GM19455 (cell line): Measurements from ENCODE around the gene DTNBP1.

ENCODE experiments used
- ATAC-seq: cut with Tn5 transposase; IDR thresholded peaks from one replicate; pipeline ENCODE4 v1.9.1; 2021; ENCODE audit not compliant: unreplicated experiment

The DTNBP1 gene

DNA sequence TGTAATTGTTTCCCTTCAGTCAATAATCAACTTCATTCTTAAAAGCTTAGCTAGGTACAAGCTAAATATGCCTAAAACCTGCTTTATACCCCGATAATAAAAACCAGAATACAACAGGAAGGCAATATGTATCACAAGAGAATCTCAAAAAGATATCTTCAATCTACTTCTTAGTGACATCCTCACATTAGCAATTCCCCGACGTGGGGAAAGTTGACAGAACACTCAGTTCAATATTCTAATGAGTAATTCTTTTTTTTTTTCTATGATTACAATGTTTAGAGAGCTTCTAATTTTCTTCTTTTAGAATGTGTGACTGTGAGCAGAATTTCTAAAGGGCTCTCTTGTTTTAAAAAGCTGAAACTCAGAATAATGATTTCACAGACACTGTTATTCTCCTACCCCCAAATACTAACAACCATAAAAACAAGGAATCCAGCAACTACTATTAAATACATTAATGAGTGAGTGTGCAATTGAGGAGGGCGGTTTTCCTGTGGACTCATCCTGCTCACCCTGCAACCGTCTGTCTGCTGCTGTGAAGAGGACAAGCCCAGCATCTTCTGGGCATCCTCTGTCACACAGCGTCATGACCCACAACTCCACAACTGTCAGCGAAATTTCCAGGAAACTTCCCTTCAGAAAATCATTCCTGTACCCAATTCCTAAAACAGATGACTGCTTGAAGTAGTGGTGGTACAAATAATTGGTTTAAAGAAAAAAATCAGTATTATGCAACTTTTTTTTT is 68.1 kb downstream of the DTNBP1 start:
- no peak for ATAC-seq

DNA sequence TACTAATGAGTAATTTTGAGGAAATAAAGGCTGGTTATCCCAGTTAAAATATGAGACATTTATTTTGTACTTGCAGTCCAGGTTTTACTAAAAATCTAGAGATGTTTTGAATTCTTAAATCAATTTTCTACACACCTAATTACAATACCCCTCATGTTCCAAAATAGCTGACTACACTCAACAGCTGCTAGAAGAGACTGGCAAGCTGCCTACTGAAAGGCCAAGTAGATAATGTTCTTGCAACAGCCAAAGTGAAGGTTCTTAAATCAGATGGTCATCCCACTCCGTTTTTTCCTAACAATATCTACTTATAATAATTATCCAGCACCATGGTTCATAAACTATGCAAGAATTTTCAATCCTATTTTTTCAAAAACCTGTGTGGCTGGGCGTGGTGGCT is 69.0 kb downstream of the DTNBP1 start:
- ATAC-seq, result no peak

DNA sequence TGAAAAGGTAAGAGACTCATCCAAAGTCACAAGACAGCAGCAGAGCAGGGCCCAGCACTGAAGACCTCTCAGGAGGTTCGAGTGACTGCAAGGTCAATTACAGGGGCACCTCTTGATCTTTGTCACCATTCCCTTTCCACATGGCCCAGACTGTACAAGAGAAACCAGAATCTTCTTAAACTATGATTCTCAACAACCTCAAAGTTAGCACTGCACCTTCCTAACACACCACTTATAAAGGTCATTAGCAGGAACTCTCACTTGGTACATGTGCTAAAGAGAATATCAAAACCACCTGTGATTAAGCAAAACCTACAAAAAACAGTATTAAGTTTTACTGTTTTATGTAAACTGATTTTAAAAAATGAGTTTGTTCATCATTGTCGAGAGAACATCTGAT is 70.2 kb downstream of the DTNBP1 start:
- ATAC-seq, result no peak

DNA sequence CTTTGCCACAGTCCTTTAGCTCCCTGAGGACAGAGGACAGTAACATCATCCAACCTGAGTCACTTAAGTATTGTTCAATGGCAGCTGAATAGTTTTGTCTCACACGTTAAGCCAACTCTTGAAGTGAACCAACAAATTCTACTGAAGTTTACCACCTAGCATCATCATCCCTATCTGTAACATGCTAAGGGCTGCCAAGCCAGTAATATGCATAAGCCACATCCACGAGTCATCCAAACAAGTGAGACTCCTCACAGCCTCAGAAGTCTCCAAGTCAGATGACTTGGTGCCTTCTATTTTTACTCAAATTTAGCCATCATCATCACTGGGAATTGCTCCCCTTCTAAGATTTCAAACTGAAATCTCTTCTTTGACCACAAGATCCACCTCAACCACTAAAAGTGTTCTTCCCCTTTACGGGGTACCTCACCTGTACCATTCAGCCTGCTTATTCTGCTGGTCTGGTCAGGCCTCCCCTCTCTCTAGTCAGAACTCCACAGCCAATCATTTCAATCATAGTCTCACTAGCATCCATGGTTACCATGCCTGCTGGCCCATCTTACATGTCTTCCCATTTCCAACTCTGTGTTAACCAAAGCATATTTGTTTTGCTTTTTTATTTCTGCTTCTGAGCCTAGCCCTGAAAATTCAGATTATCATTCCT is 73.7 kb downstream of the DTNBP1 start:
- no peak for ATAC-seq

DNA sequence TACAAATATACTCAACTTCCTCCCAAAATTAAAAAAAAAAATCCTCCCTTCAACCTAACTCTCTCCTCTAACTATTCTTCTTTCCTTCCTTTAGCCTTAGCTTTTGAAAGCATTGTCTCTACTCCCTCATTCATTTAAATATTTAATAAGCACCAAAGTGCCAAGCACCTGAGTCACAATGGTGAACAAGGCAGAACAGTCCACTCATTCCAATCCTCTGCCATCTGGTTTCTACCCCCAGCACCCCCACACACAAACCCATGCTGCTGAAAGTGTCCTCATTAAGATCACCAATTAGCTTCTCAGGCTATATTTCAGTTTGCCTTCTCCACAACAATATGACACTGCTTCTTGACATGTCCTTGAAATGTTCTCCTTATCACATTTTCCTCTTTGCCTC is 76.3 kb downstream of the DTNBP1 start:
- ATAC-seq, result no peak

DNA sequence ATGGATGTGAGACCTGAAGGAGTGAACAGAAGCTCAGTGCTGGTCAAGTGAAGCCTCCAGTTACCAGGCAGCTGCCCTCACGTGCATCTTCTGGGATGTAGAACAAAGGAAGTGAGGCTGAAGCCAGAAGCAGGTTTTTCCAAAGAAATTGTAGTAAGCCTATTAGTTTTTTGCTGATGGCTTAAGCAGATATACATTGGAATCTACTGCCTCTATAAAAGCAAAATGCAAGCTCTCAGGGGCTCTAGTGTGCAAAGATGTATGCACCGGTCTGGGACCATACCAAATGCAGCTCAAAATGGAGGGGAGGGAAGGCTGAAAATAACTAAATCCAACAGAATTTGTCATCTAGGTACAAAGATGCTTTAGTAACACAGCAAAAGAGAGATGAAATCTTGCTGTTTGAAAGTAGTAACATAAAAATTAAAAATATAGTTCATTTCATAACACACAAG is 77.0 kb downstream of the DTNBP1 start:
- ATAC-seq, result no peak

DNA sequence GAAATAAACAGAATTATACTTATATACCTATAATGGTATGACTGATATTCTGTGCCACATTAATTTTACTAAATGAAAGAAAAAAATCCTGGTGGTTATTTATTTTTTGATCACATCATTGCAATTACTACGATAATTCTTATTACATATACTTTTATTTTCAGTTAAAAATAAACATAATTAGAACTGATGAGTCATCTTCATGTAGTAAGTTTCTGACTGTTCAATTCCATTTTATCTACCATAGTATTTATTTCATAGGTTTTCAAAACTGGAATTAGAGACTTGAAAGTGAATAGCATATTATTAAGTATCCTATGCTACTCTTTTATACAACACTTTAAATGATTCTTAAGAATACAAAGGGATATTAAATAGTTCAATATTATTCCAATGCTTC is 80.3 kb downstream of the DTNBP1 start:
- ATAC-seq, result no peak

DNA sequence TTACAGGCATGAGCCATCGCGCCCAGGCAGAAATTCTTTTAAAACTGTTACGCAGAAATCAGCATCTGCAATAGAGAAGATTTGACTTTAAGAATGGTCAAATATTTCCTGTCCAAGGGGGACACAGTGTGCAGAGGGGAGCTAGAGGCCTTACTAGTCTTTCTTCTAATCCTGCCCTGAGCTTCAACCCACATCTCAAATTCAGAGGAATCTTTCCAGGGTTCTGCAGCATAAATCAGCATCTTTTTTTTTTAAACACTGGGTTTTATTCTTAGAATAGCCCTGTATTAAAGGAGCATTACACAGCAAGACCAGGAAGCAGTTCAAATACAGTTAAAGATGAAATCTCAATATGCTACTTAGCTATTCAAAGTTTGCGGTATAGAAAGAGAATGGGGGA is 81.1 kb downstream of the DTNBP1 start:
- no peak for ATAC-seq

DNA sequence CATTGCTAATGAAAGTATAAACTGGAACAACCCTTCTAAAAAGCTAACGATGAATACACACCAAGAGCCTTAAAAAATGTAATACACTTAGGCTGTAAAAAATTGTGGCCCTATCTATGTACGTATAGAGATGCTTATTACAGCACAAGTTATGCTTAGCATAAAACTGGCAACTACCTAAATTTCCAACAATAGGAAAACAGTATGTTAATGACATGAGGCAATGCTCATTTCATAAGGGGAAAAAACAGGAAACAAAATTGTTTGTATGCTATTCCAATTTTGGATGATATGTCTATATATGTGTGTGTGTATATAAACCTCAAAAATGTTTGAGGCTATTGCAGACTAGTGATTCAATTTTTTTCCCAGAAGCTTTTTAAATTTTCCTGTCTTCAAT is 82.5 kb downstream of the DTNBP1 start:
- ATAC-seq, result no peak

DNA sequence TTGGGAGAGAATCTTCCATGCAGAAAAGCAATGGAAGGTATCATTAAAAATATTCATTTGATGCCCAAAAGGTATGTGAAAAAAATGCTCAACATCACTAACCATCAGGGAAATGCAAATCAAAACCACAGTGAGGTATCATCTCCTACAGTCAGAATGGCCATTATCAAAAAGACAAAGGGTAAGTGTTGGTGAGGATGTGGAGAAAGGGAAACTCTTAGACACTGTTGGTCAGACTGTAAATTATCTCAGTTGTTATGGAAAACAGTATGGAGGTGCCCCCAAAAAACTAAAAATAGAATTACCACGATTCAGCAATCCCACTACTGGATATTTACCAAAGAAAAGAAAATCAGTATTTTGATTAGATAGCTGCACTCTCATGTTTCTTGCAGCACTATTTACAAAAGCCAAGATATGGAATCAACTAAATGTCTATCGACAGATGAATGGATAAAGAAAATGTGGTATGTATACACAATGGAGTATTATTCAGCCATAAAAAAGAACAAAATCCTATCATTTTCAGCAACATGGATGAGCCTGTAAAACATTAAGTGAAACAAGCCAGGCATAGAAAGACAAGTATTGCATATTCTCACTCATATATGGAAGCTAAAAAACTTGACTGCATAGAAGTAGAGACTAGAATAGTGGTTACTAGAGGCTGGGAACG is 84.0 kb downstream of the DTNBP1 start:
- ATAC-seq, result no peak

DNA sequence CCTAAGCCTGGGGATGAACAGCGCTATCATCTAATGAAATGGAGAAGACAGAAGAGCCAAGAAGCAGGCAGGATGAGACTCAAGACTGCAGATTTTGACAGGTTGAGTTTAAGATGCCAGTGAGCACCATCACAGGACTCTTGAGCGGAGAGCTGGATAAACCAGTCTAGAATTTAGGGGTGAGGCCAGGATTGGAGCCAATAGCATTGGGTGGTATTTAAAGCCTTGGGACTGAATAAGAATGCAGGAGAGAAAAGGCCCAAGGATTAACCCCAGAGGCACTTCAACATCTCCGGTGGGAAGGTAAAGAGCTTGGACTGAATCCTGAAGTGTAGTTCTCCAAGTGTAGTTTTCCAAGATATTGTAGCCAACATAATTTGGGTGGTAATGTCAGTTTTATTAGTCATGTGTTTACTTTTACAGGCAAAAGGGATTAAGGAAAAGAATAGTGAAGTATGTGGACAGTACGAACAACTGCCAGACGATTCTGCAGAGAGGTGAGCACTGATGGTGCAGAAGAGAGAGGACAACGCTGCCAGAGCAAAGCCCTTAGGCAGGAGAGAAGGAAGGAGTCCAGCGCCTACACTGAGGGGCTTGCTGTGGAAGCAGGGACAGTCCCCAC is 85.2 kb downstream of the DTNBP1 start:
- ATAC-seq, result no peak

DNA sequence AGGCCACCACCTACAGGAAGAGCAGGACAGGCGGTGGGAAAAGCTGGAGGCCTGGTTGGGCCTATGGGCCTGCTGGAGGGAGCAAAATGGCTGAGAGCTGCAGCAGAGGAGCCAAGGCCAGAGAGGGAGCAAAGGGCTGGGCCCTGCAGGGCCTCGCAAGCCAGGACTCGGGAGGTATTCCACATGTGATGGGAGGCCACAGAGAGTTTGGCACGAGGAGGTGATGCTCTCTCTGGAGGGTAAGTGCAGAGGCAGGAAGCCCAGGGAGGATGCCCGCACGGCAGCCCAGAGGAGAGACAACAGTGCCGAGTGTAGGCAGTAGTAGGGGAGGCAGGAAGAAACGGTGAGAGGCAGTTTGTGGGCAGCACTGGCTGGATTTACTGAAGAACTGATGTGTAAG is 85.7 kb downstream of the DTNBP1 start:
- no peak for ATAC-seq

DNA sequence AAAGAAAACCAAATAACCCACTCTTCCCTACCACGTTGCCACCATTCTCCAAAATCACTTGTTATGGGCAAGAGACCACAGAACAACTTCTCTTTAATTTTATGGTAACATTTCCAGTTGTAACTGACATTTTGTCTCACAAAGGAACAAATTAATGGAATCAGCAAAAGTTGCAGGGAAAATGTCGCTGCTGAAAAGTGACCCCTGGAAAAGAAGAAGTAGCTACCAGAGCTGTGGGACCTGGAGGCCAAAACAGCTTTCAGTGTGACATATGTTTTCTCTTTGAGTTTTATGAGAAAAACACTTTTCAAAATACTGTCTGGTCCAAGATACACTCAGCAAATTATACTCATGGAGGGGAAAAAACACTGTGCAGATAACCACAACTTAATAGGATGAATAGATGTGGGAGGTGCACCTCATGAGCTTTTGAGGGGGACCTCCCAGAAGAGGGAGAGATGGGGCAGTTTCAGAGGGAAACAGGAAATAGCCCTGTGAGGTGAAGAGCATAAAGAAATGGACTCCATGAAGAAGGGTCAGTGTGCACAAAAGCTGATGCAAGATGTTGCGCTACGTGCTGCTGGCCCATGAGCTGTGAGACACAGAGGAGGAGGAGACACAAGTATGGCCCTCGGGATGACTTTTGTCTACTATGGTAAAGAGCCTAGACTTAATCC is 87.3 kb downstream of the DTNBP1 start:
- no peak for ATAC-seq

DNA sequence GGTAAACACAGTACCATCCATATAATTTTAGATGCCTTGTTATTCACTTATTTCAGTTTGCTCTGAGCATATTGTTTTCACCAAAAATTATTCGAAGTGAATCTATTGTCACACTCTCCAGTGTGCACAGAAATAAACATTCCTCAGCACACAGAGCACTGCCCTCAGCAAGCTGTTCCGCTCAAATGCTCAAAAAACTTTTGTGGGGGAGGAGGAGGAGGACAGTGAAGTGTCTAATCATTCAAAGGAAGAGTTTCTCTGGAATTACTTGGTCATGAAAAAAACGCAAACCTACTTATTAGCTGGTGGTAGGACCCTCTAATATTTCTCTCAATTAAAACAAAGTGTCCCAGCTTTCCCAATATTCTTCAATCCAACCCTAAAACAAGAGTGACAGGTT is 88.3 kb downstream of the DTNBP1 start:
- no peak for ATAC-seq

DNA sequence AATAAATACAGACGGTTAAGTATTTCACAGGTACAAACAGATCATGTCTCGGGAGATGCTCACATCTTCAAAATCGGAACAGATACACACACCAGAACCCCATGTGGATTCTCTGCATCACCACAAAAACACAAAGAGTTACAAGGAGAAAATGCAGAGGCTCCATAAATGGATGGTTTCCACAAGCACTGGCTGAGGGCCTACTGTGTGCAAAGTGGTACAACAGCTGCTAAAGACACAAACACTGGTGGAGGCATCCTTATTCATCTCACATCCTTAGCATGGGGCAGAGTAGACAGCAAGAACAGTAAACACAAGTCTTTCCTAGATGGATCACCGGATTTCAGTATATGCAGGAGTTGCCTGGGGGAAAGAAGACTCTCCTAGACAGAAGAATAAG is 88.8 kb downstream of the DTNBP1 start:
- ATAC-seq, result no peak

DNA sequence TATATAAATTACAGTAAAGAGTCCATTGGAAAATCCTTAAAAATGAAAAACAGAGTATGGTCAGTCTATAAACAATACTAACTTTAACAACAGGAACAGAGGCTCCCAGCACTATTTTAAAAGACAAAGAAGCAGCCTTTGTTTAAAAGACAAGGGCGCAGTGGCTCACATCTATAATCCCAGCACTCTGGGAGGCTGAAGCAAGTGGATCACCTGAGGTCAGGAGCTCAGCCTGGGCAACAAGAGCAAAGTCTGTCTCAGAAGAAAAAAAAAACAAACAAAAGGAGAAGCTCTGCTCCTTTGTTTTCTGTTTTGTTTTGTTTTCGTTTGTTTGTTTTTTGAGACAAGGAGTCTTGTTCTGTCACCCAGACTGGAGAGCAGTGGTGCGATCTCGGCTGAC is 89.4 kb downstream of the DTNBP1 start:
- no peak for ATAC-seq

DNA sequence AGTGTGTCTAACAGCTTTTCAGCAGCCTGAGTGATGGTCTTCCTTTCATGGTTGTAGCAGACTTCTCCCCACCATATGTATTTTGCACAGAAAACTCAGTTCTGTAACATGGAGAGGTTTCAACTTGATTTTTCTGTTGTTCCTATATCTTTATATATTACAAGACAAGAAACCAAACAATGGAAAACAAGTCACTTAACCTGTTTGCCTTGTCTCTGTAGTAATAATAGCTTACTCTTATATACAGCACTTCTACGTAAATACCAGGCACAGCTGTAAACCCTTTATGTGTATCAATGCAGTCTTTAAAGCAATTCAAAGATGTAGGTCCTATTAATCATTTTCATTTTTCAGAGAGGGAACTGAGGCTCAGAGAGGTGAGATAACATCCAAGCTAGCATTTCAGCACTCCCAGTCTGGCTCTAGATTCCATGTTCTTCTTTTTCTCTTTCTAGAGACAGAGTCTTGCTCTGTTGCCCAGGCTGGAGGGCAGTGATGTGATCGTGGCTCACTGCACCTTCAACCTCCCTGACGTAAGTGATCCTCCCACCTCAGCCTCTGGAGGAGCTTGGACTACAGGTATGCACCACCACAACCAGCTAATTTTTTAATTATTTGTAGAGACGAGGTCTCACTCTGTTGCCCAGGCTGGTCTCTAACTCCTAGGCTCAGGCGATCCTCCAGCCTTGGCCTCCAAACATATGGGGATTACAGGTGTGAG is 90.4 kb downstream of the DTNBP1 start:
- no peak for ATAC-seq

DNA sequence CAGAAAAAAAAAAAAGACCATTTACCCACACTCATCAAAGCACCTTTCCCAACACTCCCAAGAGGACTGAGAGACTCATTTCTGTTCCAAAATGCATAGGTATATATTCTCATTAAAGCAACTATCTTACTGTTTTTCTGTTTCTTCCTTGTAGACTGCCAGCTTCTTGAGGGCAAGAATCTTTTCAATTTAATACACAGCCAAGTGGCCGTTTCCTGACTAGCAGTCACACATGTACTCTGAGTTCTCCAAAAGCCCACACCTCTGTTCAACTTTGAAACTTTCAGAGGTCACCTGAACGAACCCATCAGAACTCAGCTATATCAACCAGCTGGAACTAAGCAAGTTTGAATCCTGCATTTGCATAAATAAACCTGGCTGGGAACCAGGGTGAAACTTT is 92.7 kb downstream of the DTNBP1 start:
- no peak for ATAC-seq

DNA sequence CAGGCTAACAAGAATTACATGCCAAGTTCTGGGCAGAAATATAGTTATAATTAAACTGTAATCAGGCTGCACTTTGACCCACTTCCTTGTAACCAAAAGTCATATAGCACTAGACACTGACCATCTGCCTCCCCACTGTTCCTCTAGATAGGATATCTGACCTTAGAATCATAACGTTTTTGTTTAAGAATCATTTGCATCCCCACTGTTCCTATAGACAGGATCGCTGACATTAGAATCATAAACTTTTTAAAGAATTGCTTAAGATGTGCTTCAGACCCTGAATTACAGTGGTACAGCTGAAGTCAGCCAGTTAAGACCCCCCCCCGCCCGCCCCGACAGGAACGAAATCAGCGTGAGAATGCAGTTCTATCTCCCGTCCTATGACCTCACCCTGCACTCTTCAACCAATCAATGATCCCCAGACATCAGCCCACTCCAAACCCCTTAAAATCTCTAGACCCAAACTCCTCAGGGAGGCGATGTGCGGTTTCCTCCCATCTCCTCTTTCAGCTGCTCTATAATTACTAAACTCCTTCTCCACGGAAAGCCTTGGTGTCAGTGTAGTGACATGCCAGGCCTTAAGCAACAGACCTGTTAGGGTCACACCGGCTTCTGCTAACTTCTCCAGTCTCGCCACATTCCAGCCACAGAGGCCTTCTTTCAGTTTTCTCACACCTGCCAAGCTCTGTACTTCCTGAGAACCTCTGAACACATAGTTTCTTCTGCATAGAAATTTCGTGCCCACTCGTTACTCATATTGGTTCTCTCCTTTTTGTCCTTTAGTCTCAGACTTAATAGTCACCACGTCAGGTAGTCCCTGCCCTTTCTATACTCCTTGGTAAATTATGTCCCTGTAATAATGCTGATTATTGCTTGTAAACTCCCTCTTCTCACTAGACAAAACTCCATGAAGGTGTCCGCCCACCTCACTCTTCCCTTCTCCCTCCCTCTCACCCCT is 93.5 kb downstream of the DTNBP1 start:
- no peak for ATAC-seq
